Measurements from ENCODE around the gene LYSMD4. TPM values are rescaled to one million over a fixed set of nuclear protein-coding genes. Genes with fewer than 3 reads are reported as not detected.
"Not testable (repeated sequence)": the region's sequence is repeated elsewhere in the genome, so short reads cannot be mapped to it uniquely, and the experiment has no call there.

Gene LYSMD4
- total RNA-seq, 4 donors from 2014 or later: 5.0 to 9.4 (median 7.0) TPM

DNA sequence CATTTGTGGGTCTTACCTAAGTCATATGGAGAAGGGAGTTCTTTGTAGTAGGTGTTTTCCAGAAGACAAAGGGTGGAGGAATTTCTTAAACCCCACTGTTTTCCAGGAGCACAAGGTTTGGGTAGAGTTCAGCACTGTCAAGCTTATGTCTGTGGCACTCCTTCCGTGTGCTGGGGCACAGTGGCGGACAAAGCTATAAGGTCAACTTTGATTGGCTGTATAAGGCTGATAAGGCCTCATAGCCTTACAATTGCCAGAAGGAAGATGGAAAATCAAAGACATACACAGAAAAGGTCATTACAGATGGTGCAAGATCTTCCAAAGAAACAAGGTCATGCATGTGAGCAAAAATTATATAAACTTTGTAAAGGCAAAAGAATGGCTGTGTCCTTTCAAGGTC is 3.5 kb upstream of the LYSMD4 start:
- intact Hi-C loops (cut with DNase I): no loop called here
- 88 to 91% methylated on average over 2 of the region's 2 CpGs for WGBS, 2 donors
- no peak for TF ChIP-seq POLR2A (IDR thresholded peaks at IDR 0.05)

DNA sequence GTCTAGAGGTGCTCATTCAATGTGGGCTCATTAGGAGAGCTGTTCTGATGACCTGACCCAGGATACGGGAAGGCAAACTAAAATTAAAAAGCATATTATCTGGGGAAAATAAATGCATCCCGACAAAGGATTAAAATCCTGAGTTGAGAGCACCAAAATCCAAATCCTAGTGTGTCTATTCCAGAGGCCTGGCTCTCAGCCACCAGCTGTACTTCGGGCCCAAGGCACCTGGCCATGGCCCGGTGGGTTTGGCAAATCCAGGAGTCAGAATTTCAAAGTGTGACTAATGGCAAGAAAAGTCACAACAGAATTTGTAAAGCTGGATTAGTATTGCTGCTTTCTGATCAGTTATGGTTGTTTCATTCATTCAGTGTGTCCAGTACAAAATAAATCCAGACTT is 2.6 kb upstream of the LYSMD4 start:
- intact Hi-C loops (cut with DNase I): no loop called here
- TF ChIP-seq, protein P1, sequence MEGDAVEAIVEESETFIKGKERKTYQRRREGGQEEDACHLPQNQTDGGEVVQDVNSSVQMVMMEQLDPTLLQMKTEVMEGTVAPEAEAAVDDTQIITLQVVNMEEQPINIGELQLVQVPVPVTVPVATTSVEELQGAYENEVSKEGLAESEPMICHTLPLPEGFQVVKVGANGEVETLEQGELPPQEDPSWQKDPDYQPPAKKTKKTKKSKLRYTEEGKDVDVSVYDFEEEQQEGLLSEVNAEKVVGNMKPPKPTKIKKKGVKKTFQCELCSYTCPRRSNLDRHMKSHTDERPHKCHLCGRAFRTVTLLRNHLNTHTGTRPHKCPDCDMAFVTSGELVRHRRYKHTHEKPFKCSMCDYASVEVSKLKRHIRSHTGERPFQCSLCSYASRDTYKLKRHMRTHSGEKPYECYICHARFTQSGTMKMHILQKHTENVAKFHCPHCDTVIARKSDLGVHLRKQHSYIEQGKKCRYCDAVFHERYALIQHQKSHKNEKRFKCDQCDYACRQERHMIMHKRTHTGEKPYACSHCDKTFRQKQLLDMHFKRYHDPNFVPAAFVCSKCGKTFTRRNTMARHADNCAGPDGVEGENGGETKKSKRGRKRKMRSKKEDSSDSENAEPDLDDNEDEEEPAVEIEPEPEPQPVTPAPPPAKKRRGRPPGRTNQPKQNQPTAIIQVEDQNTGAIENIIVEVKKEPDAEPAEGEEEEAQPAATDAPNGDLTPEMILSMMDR (IDR thresholded peaks at IDR 0.05): no peak
- no peak for TF ChIP-seq POLR2A (IDR thresholded peaks at IDR 0.05)
- WGBS, 2 donors: 77 to 82% methylated on average over 4 of the region's 4 CpGs

More for the DNA sequence above, 3.5 kb upstream of the LYSMD4 start:
- Histone ChIP-seq H3K36me3 (no peaks in the 10 kb centered on the region), H3K27ac (no peak overlapping the region), H3K4me3 (replicated peaks in 1 of 3) (no peak overlapping the region), H3K9me3 (no peaks in the 10 kb centered on the region), H3K4me1 (peaks cover 0 to 5% of the 10 kb centered on the region in 2 donors), H3K27me3 (no peaks in the 10 kb centered on the region)
- no peak for DNase-seq

DNA sequence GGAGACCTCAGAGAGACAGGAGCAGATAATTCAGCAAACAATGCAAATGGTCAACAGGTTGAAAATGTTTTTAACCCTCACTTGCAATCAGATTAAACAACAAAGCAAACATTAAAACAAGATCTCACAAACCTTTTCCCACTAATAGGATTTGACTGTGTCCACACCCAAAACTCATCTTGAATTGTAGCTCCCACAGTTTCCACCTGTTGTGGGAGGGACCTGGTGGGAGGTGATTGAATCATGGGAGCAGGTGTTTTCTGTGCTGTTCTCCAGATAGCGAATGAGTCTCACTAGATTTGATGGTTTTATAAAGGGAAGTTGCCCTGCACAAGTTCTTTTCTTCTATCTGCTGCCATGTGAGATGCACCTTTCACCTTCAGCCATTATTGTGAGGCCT is 1.3 kb upstream of the LYSMD4 start:
- H3K27ac ChIP-seq: no peak overlapping the region
- no peak overlapping the region for H3K4me3 ChIP-seq (replicated peaks in 1 of 3)
- H3K27me3 ChIP-seq: no peaks in the 10 kb centered on the region
- no peak for DNase-seq
- H3K36me3 ChIP-seq: no peaks in the 10 kb centered on the region
- no peaks in the 10 kb centered on the region for H3K9me3 ChIP-seq
- 96 to 100% methylated on average over 1 of the region's 1 CpG for WGBS, 2 donors
- peaks cover 0 to 5% of the 10 kb centered on the region in 2 donors for H3K4me1 ChIP-seq
- TF ChIP-seq POLR2A (IDR thresholded peaks at IDR 0.05): no peak
- TF ChIP-seq, protein P1 (IDR thresholded peaks at IDR 0.05): no peak
- intact Hi-C loops (cut with DNase I): no loop called here

More for the DNA sequence above, 2.6 kb upstream of the LYSMD4 start:
- H3K36me3 ChIP-seq: no peaks in the 10 kb centered on the region
- no peaks in the 10 kb centered on the region for H3K9me3 ChIP-seq
- no peak overlapping the region for H3K4me3 ChIP-seq (replicated peaks in 1 of 3)
- no peak overlapping the region for H3K27ac ChIP-seq
- no peak for DNase-seq
- no peaks in the 10 kb centered on the region for H3K27me3 ChIP-seq
- peaks cover 0 to 5% of the 10 kb centered on the region in 2 donors for H3K4me1 ChIP-seq

DNA sequence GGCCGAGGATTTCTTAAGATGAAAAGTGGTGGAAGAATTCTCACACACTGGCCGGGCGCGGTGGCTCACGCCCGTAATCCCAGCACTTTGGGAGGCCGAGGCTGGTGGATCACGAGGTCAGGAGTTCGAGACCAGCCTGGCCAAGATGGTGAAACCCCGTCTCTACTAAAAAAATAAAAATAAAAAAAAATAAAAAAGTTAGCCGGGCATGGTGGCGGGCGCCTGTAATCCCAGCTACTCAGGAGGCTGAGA is 729 bp upstream of the LYSMD4 start:
- H3K4me1 ChIP-seq; H3K27me3 ChIP-seq; intact Hi-C loops (cut with DNase I); DNase-seq; H3K36me3 ChIP-seq; H3K9me3 ChIP-seq: not testable (repeated sequence)
- Histone ChIP-seq H3K27ac (peak overlapping the region in 2 of 3 donors; percentile 63 to 84), H3K4me3 (replicated peaks in 1 of 3) (peak overlapping the region in 1 of 3 donors; percentile 95)
- 94 to 96% methylated on average over 13 of the region's 13 CpGs for WGBS, 2 donors

DNA sequence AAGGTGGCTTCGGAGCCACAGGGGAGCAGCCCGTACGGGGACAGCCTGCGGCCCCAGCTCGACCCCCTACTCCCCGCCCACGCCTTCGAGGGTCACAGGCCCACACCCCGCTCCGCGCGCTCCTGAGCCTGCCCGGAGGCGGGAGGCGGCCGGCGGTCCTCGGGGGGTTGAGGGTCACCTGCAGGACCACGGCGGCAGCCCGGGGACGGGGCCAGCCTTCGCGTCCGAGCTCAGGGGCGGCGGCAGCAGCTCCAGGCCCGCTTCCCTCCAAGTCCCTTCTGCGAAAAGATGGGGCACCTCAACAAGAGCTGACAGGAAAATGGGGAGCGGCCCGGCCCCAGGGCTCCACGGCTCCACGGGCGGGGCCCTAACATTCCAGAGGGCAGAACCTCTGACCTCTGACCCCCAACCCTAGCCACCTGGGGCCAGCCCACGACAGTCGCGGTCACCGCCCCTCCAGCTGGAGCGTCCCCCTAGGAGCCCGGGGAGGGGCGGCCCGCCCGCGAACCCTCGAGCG is 428 bp downstream of the LYSMD4 start:
- intact Hi-C loops (cut with DNase I): no loop called here
- H3K9me3 ChIP-seq: no peaks in the 10 kb centered on the region
- H3K36me3 ChIP-seq: peaks cover 5 to 7% of the 10 kb centered on the region in 2 donors
- peaks cover 0 to 5% of the 10 kb centered on the region in 2 donors for H3K4me1 ChIP-seq
- no peaks in the 10 kb centered on the region for H3K27me3 ChIP-seq
- H3K27ac ChIP-seq: peak overlapping the region; percentile 28 to 76 (median 43)
- 1% methylated on average over 16 of the region's 46 CpGs; no CpG with 5 or more reads in 1 of the 2 donors for WGBS, 2 donors
- peak overlapping the region; percentile 59 to 95 (median 64) for H3K4me3 ChIP-seq (replicated peaks in 1 of 3)
- TF ChIP-seq, protein P1 (IDR thresholded peaks at IDR 0.05): no peak
- TF ChIP-seq POLR2A (IDR thresholded peaks at IDR 0.05): no peak
- peak in 1 of 2 donors; percentile 36 for DNase-seq

DNA sequence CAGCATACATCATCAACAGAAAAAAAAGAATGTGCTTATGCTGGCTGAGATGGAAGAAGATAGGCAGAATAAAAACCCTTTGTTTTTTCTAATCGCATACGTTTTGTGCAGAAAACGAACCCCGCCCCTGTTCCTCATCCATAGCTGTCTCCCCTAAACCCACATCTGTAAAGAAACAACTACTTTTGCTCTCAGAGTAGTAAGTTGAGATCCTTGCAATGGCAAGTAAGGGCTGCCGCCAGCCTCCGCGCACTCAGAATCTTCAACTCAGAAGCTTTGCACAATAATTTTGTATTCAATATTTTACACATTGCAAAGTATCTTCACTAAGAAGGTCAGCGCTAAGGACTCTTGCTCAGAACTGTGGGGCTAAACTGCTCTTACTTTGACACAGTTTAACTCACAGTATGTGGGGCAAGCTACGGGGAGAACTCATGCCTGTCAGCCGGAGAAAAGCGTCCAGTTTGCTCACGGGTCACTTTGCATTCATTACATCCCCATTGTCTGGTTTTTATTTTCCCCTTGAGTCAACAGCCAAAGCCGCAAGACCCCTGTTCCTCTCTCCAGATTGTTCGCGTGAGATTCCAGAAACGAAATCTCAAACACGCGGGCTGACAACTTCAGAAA is 1.0 kb downstream of the LYSMD4 start:
- 34 to 41% methylated on average over 18 of the region's 18 CpGs for WGBS, 2 donors
- intact Hi-C loops (cut with DNase I): no loop called here
- H3K4me1 ChIP-seq: peaks cover 0 to 5% of the 10 kb centered on the region in 2 donors
- no peaks in the 10 kb centered on the region for H3K9me3 ChIP-seq
- peak overlapping the region in 2 of 3 donors; percentile 43 to 76 for H3K27ac ChIP-seq
- peaks cover 5 to 7% of the 10 kb centered on the region in 2 donors for H3K36me3 ChIP-seq
- no peaks in the 10 kb centered on the region for H3K27me3 ChIP-seq
- no peak for DNase-seq
- TF ChIP-seq, protein P1 (IDR thresholded peaks at IDR 0.05): no peak
- peak overlapping the region; percentile 59 to 95 (median 64) for H3K4me3 ChIP-seq (replicated peaks in 1 of 3)

All from thyroid gland (tissue), 4 donors.